ENCODE data around the gene CCDC159. TPM values are rescaled to one million over a fixed set of nuclear protein-coding genes. Genes with fewer than 3 reads are reported as not detected.
"Not testable (repeated sequence)": the region's sequence is repeated elsewhere in the genome, so short reads cannot be mapped to it uniquely, and the experiment has no call there.

The CCDC159 gene
- total RNA-seq, 1 experiment from 2014 or later: not detected

DNA sequence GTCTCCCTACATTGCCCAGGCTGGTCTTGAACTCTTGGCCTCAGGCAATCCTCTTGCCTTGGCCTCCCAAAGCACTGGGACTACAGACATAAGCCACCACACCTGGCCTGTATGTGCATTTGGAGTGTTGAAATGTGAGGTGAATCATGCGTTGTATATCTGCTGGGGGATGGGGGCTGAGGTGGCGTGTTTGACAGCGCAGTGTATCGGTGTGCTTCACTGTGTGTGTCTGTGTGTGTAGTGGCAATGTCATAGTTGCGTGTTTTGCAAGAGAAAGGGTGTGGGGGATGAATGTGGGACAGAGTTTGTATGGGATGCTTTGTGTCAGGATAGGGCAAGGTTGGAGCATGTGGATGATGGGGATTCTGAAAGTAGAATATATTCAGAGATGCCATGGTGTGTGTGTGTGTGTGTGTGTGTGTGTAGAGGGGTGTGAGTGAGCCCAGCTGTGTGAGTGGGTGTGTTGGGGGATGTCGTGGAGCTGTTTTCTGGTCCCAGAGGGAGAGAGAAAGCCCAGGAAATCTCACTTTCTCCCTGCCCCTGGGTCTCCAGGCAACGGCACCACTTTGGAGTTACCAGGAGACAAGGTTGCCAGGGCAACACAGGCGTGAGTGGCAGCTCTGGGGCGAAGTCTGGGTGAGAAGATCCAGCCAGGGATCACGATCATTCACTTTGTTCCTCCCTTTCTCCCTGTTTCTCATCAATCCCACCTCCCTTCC lies 27.0 kb downstream of the CCDC159 start:
- Histone ChIP-seq H3K4me1 (no peaks in the 10 kb centered on the region), H3K27ac (no peak overlapping the region), H3K36me3 (no peaks in the 10 kb centered on the region), H3K9me3 (replicated peaks) (no peaks in the 10 kb centered on the region), H3K27me3 (no peaks in the 10 kb centered on the region), H3K4me3 (no peak overlapping the region)
- DNase-seq: no peak

GRCh38 chr19:11373885-11374432 lies 27.6 kb downstream of the CCDC159 start:
- Histone ChIP-seq H3K27ac (no peak overlapping the region), H3K4me3 (peak overlapping the region; percentile 73), H3K9me3 (replicated peaks) (no peaks in the 10 kb centered on the region)

DNA sequence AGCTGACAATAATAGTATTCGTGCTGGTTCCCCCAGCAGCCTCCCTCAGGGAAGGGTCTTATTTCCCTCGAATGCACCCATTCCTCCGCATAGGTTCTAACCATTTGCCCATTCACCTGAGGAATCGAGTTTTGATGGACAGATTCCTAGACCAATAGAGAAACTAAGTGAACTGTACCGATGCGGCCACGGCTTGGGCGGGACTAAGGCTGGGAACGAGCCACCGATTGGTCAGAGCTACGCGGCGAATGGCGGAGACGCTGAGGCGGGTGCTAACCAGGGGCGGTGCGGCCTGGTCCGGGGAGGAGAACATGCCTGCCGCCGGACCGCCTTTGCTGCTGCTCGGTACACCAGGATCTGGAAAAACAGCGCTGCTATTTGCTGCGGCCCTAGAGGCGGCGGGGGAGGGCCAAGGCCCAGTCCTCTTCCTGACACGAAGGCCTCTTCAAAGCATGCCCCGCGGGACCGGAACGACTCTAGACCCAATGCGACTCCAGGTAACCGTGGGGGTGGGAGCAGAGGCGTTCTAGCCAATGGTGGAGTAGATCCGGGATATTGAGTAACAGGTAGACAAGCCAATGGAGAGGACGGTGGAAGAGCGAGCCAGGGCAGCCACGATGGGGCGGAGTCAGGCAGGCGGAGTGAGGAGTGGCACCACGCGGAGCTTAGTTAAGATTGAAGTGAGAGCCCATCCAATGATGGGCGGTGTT lies 28.3 kb downstream of the CCDC159 start, which contains the start of gene SWSAP1:
TSS of gene SWSAP1 (plus strand) at position 234 of the 710 bp plus-strand sequence. CDS start at position 249, 15 bp downstream.
- DNase-seq: peak; percentile 97 to 99

More at GRCh38 chr19:11373885-11374432, 27.6 kb downstream of the CCDC159 start:
- H3K27me3 ChIP-seq: no peaks in the 10 kb centered on the region
- no peak for DNase-seq
- no peaks in the 10 kb centered on the region for H3K36me3 ChIP-seq
- no peaks in the 10 kb centered on the region for H3K4me1 ChIP-seq

DNA sequence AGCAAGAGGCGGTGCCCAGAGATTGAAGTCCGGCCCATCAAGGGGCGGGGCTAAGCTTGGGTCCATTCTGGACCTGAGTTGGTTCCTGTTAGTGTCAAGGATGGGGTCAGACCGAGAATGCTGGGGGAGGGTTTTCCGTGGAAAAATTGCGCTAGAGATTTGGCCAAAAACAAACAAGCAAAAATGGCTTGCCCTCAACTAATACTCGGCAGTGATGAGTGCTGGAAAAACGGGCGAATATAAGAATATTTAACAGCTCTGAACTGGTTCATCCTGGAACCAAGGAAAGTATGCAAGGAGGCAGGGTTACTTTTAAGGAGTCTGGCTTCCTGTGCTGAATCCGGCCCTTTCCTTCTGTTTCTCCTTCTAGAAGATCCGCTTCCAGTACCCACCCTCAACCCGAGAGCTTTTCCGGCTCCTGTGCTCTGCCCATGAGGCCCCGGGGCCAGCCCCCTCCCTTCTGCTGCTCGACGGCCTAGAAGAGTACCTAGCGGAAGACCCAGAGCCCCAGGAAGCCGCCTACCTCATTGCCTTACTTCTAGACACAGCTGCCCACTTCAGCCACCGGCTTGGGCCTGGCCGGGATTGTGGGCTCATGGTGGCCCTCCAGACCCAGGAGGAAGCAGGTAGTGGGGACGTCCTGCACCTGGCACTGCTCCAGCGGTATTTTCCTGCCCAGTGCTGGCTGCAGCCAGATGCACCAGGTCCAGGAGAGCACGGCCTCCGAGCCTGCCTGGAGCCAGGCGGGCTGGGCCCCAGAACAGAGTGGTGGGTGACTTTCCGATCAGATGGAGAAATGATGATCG lies 29.0 kb downstream of the CCDC159 start:
- peak overlapping the region; percentile 2; the same call in 1 of the 2 replicates for H3K27ac ChIP-seq
- H3K4me1 ChIP-seq: no peaks in the 10 kb centered on the region
- no peaks in the 10 kb centered on the region for H3K9me3 ChIP-seq (replicated peaks)
- no peaks in the 10 kb centered on the region for H3K27me3 ChIP-seq
- peak overlapping the region; percentile 73 for H3K4me3 ChIP-seq
- DNase-seq: peak; percentile 67 to 69
- no peaks in the 10 kb centered on the region for H3K36me3 ChIP-seq

More for the DNA sequence above, 28.3 kb downstream of the CCDC159 start, which contains the start of gene SWSAP1:
- H3K27ac ChIP-seq: peak within 1 kb of the TSS; percentile 83
- no peaks in the 10 kb centered on the region for H3K9me3 ChIP-seq (replicated peaks)
- H3K4me3 ChIP-seq: peak within 1 kb of the TSS; percentile 73
- no peaks in the 10 kb centered on the region for H3K27me3 ChIP-seq
- no peaks in the 10 kb centered on the region for H3K36me3 ChIP-seq
- H3K4me1 ChIP-seq: no peaks in the 10 kb centered on the region

GRCh38 chr19:11377237-11377636 lies 30.9 kb downstream of the CCDC159 start:
- H3K4me3 ChIP-seq: no peak overlapping the region
- no peaks in the 10 kb centered on the region for H3K27me3 ChIP-seq
- H3K4me1 ChIP-seq: no peaks in the 10 kb centered on the region
- H3K36me3 ChIP-seq: no peaks in the 10 kb centered on the region
- no peak overlapping the region for H3K27ac ChIP-seq
- H3K9me3 ChIP-seq (replicated peaks): no peaks in the 10 kb centered on the region
- DNase-seq: peak in 1 of 2 experiments; percentile 48

DNA sequence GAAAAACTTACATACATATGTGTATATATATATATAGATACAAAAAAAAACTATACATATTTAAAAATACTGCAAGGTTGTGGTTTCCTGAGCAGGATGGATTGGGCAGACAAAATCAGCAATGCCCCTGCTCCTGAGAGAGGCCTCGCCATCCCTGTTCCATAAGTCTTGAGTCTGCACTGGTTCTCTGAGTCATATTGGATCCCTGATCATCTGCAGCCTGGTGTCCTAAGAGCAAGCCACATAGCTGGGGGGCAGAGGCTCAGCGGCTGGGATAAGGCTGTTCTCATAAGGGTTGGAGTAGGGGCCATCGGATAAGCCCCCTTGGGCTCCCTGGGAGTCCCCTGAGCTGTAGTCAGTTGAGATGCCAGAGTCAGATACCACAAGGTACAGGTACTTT lies 31.4 kb downstream of the CCDC159 start:
- Histone ChIP-seq H3K4me3 (no peak overlapping the region), H3K27me3 (no peaks in the 10 kb centered on the region), H3K27ac (no peak overlapping the region), H3K4me1 (no peaks in the 10 kb centered on the region), H3K9me3 (replicated peaks) (no peaks in the 10 kb centered on the region), H3K36me3 (no peaks in the 10 kb centered on the region)
- no peak for DNase-seq

DNA sequence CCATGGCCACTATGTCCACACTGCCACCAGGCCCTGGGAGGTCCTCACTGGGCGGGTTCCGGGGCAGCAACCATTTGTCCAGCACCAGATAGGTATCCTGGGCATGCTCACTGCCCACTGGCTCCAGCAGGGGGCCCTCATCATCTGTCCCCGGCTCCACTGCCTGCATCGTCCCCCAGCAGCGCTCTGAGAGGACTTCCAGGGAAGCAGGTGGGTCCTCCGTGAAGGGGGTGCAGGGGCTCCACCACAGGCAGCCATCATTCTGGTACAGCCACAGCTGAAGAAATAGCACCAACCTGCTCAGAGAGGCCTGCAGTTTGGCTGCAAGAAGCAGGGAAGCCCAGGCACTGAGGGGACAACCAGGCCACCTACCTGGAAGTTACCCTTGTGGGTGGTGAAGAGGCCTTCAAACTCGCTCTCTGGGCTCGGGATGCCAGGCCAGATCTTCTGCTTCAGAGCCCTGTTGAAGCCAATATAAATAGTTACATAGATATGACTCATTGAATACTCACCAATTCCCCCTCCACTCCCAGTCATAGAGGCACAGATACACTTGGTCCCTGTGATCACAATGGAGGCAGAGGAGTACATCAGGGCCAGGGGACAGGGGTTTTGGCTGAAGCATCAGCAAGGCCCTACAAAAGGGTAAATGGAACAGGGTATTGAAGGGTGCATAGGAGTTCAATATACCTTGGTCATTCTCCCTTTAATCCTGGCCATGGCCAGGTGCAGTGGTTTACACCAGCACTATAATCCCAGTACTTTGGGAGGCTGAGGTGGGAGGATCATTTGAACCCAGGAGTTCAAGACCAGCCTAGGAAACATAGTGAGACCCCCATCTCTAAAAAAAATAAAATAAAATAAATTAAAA lies 32.2 kb downstream of the CCDC159 start:
- no peak overlapping the region for H3K27ac ChIP-seq
- no peaks in the 10 kb centered on the region for H3K36me3 ChIP-seq
- peak; percentile 60 to 69 for DNase-seq
- H3K4me3 ChIP-seq: no peak overlapping the region
- H3K27me3 ChIP-seq: no peaks in the 10 kb centered on the region
- no peaks in the 10 kb centered on the region for H3K4me1 ChIP-seq
- H3K9me3 ChIP-seq (replicated peaks): no peaks in the 10 kb centered on the region

GRCh38 chr19:11379269-11379845 lies 33.0 kb downstream of the CCDC159 start:
- H3K27me3 ChIP-seq; H3K4me3 ChIP-seq; H3K4me1 ChIP-seq; H3K9me3 ChIP-seq (replicated peaks); H3K36me3 ChIP-seq; H3K27ac ChIP-seq; DNase-seq: not testable (repeated sequence)

DNA sequence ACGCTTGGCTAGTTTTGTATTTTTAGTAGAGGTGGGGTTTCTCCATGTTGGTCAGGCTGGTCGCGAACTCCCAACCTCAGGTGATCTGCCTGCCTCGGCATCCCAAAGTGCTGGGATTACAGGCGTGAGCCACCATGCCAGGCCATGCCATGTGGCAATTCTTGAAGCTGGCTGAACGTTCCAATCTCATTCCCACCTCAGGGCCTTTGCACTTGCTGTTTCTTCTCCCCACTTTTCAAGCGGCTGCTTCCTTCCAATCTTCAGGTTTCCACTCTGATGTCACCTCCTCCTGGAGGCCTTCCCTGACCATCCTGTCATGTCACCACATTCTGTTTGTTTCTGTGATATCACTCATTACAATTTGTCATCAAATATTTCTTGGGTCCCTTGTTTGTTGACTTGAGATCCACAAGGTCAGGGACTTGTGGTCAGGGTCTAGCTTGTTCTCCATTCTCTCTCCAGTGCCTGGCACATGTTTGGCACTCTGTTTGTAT lies 33.6 kb downstream of the CCDC159 start:
- Histone ChIP-seq H3K4me1 (no peaks in the 10 kb centered on the region), H3K27me3 (no peaks in the 10 kb centered on the region), H3K4me3 (no peak overlapping the region), H3K27ac (no peak overlapping the region), H3K9me3 (replicated peaks) (no peaks in the 10 kb centered on the region), H3K36me3 (no peaks in the 10 kb centered on the region)
- DNase-seq: no peak

- Histone ChIP-seq H3K9me3 (replicated peaks) (no peaks in the 10 kb centered on the region), H3K36me3 (no peaks in the 10 kb centered on the region), H3K27me3 (no peaks in the 10 kb centered on the region), H3K4me1 (no peaks in the 10 kb centered on the region), H3K27ac (no peak overlapping the region), H3K4me3 (peak overlapping the region; percentile 57)
- peak; percentile 92 to 96 for DNase-seq
Measured at GRCh38 chr19:11380653-11381537, 34.6 kb downstream of the CCDC159 start.

GRCh38 chr19:11382898-11383705 lies 36.8 kb downstream of the CCDC159 start:
- no peaks in the 10 kb centered on the region for H3K27me3 ChIP-seq
- H3K9me3 ChIP-seq (replicated peaks): no peaks in the 10 kb centered on the region
- H3K4me1 ChIP-seq: no peaks in the 10 kb centered on the region
- DNase-seq: peak; percentile 60 to 61
- peak overlapping the region; percentile 72 for H3K27ac ChIP-seq
- H3K36me3 ChIP-seq: no peaks in the 10 kb centered on the region
- peak overlapping the region; percentile 68 for H3K4me3 ChIP-seq

GRCh38 chr19:11383706-11384048 lies 37.4 kb downstream of the CCDC159 start:
- H3K4me1 ChIP-seq: no peaks in the 10 kb centered on the region
- no peak for DNase-seq
- peak overlapping the region; percentile 72 for H3K27ac ChIP-seq
- no peaks in the 10 kb centered on the region for H3K36me3 ChIP-seq
- H3K4me3 ChIP-seq: peak overlapping the region; percentile 68
- no peaks in the 10 kb centered on the region for H3K27me3 ChIP-seq
- no peaks in the 10 kb centered on the region for H3K9me3 ChIP-seq (replicated peaks)
